ENCODE measurements around the gene AURKAIP1.

- no peak for TF ChIP-seq CTCF (conservative IDR thresholded peaks at IDR 0.05; ENCODE audit: low read depth, low read length)
- no peak for TF ChIP-seq EZH2 (IDR thresholded peaks at IDR 0.05; ENCODE audit: low read length, unreplicated experiment)
These were observed 40.2 kb downstream of the AURKAIP1 start for GRCh38 chr1:1334835-1335234.
